Prostate gland (tissue), 2 donors: Measurements from ENCODE around the gene TAB3.

Experiments
- POLR2A ChIP-seq: fragments of 450-650 bp; IDR thresholded peaks from one replicate; pipeline ENCODE4 v1.6.1; 2016; ENCODE audit warnings: antibody characterized with exemption, mild to moderate bottlenecking
- POLR2AphosphoS5 ChIP-seq: sonication (generic); formaldehyde crosslinking; IDR thresholded peaks from one replicate; pipeline ENCODE4 v1.6.1; 2017; ENCODE audit warnings: antibody characterized with exemption
- TF ChIP-seq, protein P1 (sequence below), 4 experiments: fragments of 200-600 bp in 2 of 4; fragments of 450-650 bp in 2 of 4; sonication (generic) in 2 of 4; IDR thresholded peaks; 1 replicate in 3 of 4; 2 replicates in 1 of 4; pipeline ENCODE4 v1.5.1; 2016 to 2019; ENCODE audit warnings: antibody characterized with exemption in 4 of 4, mild to moderate bottlenecking in 2 of 4, moderate library complexity in 2 of 4

DNA sequence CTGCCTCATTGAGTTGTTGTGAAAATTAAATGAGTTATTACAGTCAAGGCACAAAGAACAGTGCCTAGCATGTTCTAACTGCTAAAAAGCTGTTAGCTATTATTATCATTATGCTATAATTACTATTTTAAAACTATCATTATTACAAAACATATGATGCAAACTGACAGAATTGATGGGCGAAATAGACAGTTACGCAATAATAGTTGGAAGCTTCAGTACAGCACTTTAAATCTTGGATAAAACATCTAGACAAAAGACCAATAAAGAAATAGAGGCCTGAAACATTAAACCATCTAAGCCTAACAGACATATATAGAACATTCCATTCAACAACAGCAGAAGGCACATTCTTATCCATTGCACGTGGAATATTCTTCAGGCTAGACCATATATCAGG is 73.0 kb downstream of the TAB3 start:
- no peak for TF ChIP-seq POLR2AphosphoS5
- TF ChIP-seq, protein P1, sequence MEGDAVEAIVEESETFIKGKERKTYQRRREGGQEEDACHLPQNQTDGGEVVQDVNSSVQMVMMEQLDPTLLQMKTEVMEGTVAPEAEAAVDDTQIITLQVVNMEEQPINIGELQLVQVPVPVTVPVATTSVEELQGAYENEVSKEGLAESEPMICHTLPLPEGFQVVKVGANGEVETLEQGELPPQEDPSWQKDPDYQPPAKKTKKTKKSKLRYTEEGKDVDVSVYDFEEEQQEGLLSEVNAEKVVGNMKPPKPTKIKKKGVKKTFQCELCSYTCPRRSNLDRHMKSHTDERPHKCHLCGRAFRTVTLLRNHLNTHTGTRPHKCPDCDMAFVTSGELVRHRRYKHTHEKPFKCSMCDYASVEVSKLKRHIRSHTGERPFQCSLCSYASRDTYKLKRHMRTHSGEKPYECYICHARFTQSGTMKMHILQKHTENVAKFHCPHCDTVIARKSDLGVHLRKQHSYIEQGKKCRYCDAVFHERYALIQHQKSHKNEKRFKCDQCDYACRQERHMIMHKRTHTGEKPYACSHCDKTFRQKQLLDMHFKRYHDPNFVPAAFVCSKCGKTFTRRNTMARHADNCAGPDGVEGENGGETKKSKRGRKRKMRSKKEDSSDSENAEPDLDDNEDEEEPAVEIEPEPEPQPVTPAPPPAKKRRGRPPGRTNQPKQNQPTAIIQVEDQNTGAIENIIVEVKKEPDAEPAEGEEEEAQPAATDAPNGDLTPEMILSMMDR (IDR thresholded peaks at IDR 0.05) = no peak
- no peak for TF ChIP-seq POLR2A
